Fibroblast of peridontal ligament (primary cell): ENCODE data around the gene CGGBP1.
A peak's percentile ranks its signal among the peaks of the same experiment; 100 is the strongest.

Source experiments
- DNase-seq: peaks from one replicate; pipeline ENCODE4 v3.0.0-alpha.2; 2010; ENCODE audit errors: extremely low read depth

Gene CGGBP1, protein sequence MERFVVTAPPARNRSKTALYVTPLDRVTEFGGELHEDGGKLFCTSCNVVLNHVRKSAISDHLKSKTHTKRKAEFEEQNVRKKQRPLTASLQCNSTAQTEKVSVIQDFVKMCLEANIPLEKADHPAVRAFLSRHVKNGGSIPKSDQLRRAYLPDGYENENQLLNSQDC

DNA sequence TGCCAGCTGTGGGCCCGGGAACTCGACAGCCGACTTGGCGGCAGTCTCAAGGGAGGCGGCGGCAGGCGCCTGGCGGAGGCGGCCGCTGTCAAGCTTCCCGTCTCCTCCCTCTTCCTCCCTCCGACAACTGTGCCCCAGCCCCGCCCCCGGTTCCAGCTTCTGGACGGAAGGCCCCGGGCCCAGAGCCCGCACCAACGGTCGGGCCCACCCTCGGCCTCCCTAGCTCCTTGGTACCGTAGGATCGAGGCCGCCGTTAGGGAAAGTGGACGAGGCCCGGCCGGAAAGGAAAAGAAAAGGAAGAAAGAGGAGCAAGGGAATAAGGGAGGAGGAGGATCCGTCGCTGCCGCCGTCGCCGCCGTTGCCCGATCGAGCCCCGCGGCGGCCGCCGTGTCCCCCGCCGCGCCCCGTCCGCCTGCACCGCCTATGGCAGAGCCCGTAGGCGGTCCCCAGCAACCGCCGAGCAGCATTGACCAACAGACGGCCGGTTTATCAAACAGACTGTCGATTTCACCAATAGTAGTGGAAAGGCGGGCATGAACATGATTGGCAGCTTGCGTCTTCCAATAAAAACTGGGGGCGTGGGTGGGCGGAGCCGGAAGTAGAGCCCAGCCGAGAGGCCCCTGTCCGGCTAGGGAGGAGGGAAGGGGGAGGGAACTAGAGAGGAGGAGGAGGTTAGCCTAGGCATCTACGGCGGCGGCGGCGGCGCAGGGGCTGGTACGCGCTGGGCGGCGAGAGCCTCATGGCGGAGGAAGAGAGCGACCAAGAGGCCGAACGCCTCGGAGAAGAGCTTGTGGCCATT is at the start of gene CGGBP1, which contains the start of gene ZNF654:
CGGBP1 (minus strand) TSS at position 425 of the 799 bp plus-strand sequence. CDS start 3,029 bp downstream, outside the sequence.
ZNF654 (plus strand) TSS at position 675 of the 799 bp plus-strand sequence; CDS start at position 740, 65 bp downstream.
- peak; percentile 99 for DNase-seq

DNA sequence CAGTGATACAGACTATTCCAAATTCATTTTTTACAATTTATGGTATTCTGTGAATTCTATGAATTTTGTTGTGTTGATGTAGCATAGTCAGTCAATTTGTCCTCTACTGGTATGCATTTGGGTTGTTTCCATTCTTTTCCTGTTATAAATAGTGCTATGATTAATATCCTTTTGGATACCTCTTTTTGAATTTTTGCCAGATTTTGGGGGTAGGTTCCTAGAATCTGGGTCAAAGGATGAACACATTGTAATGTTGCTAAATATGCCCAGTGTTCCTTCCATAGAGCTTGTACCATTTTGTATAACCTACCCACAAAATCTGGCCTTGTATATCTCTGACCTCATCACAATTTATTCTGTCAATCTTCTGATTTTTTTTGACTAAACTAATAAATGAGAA is 46.5 kb upstream of the CGGBP1 start:
- DNase-seq, result no peak

DNA sequence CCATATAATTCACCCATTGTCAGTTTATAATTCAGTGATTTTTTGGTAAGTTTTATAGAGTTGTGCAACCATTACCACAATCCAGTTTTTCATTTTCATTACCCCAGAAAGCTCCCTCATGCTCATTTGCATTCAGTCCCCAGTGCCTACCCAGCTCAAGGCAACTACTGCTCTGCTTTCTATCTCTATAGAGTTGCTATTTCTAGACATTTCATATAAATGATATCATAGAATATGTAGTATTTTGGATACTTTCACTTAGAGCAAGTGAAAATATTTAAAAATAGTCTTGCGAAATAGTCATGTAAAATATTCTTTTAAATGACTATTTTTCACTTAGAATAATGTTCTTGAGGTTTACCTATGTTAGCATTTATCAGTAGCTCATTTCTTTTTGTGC is 42.3 kb upstream of the CGGBP1 start:
- peak; percentile 12 for DNase-seq

DNA sequence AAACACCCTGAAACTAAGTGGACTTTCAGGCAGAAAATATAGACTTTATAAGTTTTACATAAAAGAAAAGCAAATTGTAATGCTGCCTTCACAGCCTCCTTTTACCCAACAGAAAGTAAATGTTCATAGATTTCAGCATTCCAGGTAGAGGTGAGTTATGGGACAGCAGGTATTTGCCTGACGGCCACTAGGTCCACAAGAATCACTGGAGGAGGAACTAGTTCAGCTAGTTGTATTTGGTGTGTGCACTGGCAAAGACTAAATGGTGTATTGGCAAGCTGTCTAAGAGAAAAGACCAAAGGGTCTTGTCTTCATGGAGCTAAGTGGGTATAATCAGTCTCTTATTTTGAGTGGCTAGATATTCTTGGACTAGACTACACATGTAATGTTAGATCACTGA is 34.5 kb upstream of the CGGBP1 start:
- DNase-seq, result no peak

DNA sequence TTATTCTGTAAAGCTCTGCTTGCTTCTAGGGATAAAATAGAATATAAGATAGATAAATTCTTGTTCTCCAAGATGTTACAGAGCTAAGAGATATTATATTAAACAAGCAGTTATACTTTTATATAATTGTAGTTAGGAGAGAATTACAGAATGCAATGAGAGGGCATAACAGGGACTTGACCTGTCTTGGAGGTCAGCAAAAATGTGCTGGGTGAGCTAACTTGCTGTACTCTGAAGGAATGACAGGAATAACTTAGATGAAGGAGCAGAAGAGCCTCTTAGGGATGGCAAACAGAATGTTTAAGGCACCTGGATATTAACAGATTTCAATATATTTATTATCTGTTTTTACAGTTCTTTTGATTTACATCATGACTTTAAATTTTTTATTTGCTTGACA is 33.5 kb upstream of the CGGBP1 start:
- no peak for DNase-seq

DNA sequence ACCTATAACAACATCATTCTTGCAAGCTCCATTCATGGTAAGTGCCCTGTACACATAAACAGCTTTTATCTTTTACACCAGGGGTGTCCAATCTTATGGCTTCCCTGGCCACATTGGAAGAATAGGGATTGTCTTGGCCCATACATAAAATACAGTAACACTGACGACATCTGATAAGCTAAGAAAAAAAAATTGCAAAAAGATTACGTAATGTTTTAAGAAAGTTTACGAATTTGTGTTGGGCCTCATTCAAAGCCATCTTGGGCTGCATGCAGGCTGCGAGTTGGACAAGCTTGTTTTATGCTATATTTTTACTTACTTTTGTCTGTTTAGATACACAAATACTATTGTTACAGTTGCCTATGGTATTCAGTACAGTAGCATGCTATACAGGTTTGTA is 31.9 kb upstream of the CGGBP1 start:
- DNase-seq, result no peak

DNA sequence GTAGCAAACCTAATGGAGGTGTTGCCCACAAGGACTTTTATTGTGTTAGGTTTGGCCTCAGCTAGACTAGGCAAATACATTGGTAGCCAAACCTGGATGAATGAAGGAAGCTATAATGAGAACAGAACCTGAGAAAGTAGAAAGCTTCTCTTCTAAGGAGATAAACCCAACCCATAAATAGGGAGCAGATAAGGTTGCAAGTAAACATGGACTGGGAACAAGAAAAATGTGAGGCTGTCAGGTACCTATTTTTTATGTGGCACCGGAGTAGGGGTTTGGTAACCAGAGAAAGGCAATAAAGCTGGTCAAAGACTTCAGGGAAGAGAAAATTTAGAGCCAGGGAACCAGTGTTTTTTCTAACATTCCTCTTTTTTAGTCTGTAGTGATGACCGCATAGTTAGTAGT is 25.3 kb upstream of the CGGBP1 start:
- no peak for DNase-seq

DNA sequence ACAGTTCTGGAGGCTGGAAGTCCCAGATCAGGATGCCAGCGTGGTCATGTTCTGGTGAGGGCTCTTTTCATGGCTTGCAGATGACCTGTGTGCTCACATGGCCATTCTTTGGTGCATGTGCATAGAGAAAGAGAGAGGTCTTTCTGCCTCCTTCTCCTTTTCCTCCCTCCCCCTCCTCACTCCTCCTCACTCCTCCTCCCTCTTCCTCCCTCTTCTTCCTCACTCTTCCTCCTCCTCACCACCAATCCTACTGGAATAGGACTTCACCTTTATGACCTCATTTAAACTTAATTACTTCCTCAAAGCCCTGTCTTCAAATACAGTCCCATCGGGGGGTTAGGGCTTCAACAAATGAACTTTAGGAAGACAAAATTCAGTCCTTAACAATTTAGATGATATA is 24.0 kb upstream of the CGGBP1 start:
- no peak for DNase-seq

DNA sequence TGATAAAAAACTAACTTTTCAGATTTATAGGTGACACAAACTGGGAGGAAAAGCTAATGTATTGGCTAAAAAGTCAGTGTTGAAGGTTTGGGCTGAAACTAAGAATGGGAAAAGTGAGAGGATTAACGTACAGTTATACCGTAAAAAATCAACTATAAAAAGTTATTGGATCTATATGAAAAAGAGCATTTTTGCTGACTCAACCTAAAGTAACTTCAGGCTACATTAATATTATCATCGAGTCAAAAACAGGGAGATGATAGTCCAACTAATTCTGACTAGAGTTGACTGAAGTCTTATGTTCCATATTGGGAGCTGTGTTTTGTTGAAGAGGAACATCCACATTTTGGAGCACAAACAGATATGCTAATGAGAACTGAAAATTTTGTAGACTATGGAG is 20.1 kb upstream of the CGGBP1 start:
- DNase-seq, result no peak

DNA sequence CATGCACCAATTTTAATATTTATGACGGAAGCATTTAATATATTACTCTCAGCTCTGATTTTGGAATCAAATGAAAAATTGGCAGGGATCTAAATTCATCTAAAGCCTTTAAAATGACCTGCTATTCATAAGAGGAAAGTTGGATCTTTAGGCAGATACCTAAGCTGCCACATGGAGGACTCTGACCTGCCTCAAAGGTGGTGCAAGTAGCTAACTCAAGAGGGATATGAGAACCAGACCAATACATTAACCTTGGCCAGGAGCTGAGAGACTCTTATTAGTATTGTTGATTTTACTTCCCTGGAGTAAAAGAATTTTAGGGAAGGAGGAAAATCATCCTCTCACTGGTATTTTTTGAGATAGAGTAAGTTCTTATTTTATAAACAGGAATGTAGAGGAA is 17.9 kb upstream of the CGGBP1 start:
- no peak for DNase-seq

DNA sequence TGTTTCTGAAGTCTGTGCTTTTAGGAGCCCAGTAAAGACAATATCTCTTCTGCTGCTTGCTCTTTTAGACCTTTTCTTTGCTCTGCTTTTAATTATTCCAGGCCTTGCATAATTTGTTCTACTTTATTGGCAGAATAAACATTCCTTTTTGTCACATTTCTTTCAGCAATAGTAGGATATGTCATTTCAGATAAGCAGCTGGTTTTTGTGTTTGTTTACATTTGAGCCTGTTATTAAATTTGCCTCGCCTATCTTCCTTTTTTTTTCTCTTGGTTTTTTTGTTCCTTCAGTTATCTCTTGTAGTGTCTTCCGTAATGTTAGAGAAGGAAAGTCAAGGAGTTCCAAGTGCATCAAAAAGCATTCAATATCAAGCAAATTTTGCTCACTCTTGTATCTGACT is 16.7 kb upstream of the CGGBP1 start:
- no peak for DNase-seq

DNA sequence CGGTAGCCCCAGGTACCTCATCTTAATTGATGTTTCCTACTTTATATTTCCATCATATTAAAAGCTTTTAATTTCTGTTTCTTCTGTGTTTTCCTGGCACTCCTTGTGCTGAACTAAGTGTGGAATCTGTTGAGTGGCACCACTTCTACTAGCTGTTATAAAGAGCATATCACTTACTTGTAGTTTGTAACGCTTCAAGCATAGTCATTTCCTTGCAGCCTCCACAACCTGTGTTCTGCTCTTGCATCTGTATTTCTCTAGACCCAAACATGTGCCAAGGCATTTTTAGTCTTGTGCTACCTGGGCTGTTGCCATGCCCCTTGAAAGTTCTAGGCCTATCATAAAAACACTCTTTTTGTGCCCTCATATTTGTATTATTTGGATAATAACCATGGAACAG is 16.3 kb upstream of the CGGBP1 start:
- no peak for DNase-seq

DNA sequence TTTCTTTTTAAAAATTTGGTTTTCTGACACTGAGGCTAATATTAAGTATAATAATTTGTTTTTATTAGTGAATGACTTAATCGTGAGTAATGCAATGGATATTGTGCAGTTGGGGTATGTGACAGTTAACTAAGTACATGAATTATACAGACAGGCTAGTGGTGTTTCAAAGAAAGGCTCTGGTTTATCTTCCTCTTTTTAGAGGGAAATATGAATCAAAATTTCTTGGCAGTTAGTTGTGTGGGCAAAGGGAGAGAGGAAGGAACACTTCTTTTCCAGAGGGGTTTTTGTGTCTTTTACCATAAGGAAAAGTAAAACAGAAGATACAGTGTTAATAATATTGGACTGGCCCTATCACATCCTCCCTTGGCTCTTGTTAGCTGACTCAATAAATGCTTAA is 2.9 kb upstream of the CGGBP1 start:
- DNase-seq, result no peak

DNA sequence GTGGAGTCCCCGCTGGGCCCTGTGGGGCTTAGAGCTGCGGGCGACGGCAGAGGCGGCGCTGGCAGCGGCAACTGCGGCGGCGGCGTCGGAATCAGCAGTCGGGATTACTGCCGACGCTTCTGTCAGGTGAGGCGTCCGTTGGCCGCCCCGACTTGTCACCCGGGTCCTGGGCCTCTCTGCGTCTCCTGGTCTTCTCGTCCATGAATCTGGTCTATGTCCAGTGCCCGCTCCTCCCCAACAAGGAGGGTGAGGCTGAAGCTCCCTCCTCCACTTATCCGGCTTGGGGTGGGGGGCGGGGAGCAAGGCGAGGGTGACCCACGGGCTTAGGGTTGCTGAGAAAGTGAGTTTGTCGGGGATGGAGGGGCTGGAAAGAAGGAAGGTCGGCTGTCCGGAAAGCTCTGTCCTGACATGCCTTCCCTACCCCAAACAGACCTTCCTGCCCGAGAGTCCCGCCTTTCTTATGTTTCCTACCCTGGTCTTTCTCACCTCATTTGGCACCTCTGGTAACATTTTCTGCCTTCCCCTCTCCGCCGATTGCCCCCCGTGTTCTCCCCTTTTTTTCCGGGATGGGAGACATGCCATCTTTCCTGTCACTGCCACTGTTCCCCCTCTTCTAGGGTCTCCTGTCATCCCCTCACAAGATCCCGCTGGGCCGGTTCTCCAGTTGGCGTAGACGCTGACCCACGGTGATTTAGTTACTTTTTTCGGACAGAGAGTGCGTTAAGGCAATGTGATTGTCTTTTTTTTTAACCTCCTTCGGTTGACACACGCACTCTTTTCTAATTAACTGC is 770 bp upstream of the CGGBP1 start:
- DNase-seq, result no peak

DNA sequence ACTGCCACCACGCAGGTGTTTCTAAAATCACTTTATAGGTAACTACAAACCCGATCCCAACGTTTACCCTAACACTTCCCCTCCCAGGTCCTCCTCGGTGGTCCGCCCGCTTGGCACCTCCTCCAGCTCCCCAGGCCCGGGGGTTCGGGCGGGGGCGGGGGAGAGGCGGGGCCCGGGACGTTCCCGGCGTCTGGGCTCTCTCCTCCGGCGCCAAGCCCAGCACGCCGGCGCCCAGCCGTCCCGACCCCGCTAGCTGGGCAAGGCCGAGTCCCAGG is 562 bp downstream of the CGGBP1 start:
- no peak for DNase-seq

DNA sequence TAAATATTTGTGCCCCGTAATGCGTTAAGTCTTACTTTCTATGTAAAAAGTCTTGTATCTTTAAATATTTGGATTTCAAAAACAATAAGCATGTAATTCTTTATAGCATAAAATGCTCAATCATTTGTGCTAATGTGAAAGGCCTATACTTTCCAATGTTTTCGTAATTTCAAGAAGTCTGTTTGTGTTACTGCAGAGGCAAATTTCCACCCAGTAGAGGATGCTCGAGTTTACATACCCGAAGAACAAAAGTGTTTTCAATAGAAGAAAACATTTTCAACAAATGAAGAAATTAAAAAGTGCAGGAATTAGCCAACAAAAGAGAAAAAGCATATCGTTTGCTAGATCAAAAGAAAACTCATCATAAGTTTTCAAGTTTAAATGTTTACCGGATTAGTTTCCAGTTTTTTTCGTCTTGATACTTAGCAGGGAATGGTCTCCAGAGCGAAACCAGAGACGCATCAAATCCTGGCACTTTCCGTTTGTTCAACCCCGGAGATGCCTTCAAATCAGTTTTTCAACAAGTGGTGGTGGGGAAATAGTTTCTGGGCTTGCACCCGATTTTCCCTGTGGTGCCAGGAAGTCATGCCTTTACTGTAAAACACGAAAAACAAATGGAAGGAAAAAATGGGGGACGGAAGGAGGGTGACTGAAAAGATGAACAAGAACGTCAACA is 1.0 kb downstream of the CGGBP1 start:
- peak; percentile 54 for DNase-seq

DNA sequence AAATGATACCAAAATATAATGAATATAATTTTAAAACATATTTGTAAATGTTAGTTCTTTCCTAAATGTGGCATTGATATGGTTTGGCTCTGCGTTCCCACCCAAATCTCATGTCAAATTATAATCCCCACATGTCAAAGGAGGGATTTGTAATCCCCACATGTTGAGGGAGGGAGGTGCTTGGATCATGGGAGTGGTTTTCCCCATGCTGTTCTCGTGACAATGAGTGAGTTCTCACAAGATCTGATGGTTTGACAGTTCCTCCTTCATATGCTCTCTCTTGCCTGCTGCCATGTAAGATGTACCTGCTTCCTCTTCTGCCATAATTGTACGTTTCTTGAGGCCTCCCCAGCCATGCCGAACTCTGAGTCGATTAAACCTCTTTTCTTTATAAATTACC is 12.0 kb downstream of the CGGBP1 start:
- no peak for DNase-seq

DNA sequence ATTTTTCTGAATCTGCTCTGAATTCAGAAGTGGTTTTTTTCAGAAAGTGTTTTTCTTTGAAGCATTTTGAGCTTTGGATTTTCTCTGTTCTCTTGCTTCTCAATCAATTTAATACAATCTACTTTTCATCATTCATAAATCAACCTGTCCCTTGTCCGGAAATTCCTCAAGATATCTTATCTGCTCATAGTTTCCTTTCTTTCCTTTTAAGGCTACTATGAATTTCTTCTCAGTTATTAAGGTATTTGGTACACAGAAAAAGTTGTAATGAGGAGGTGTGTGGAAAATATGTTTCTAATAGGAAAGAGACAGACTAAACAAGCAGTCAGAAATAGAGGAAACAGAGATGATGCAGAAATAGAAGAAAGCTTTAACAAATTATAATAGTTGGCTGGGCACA is 14.4 kb downstream of the CGGBP1 start:
- no peak for DNase-seq

DNA sequence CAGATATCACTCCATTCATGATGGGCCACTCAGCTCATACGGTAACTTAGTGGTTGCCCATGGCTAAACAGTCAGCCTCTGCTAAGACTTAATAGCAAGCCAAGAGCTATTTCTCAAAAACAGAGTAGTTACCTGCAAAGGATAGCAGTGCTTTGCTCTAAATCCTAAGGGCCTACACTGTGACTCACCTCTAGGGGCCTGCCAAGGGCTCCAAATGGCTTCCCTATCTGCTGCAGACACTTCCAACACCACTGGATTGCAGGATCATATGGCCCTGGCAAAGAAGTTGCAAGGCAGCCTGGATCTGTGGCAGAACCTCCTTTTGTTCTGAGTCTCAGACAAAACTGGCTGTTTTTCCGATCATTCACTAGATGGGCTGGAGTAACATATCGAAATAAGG is 17.8 kb downstream of the CGGBP1 start:
- no peak for DNase-seq

DNA sequence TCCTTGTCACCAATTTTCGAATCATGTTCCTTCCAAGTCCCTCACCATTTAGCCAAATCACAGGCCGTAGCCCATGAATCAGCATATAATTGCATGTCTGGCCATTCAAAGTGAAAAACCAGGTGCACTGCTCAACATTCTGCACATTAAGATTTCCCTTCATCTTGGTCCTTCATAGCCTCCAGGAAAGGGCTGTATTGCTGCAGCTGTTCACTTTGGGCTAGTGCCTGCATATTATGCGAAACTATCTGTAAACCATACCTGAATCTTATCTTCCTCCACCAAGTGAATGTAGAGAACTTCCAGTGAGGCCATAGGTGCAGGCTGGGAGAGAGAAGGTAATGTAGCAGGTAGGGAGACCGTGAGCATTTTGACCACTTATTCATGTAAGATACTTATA is 18.3 kb downstream of the CGGBP1 start:
- no peak for DNase-seq

DNA sequence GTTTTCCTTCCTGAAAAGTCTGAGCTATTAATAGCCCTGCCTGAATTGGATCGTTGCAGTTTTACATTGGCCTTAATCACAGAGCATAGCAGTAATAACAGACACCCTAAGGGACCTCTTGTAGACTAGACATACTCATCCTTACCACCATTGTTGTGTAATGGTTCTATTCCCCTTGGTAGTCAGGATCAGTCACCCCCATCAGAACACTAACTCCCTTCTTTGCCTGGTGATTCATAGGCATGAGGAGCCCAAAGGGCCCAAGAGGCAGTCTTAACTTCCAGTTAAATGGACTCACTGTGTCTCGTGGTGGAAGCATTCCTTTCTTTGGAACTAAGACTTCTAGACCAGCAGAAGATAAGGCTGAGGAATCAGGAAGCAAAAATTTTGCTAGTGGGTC is 20.2 kb downstream of the CGGBP1 start:
- peak; percentile 78 for DNase-seq

DNA sequence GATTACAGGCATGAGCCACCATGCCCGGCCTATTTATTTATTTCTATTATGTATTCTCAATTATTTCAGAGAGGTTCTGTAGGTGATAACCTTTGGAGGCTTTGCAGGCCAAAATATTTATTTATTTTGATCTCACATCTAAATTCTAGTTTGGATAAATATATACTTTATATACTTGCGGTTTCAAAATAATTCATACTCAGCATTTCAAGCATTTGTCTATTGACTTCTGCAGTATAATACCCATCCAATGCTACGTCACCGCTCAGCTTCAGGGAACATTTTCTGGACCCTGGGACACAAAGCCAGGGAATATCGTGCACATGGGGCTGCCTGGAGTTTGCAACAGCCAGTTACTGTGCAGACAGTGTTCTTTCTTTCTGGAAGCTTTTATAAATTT is 22.6 kb downstream of the CGGBP1 start:
- no peak for DNase-seq
